Glomerular visceral epithelial cell (primary cell): ENCODE results near the gene GJD4.
A peak's percentile ranks its signal among the peaks of the same experiment; 100 is the strongest.

Source experiments
- DNase-seq: peaks from one replicate; pipeline ENCODE4 v3.0.0-alpha.2; 2016; ENCODE audit errors: extremely low spot score

GJD4 gene, protein sequence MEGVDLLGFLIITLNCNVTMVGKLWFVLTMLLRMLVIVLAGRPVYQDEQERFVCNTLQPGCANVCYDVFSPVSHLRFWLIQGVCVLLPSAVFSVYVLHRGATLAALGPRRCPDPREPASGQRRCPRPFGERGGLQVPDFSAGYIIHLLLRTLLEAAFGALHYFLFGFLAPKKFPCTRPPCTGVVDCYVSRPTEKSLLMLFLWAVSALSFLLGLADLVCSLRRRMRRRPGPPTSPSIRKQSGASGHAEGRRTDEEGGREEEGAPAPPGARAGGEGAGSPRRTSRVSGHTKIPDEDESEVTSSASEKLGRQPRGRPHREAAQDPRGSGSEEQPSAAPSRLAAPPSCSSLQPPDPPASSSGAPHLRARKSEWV

DNA sequence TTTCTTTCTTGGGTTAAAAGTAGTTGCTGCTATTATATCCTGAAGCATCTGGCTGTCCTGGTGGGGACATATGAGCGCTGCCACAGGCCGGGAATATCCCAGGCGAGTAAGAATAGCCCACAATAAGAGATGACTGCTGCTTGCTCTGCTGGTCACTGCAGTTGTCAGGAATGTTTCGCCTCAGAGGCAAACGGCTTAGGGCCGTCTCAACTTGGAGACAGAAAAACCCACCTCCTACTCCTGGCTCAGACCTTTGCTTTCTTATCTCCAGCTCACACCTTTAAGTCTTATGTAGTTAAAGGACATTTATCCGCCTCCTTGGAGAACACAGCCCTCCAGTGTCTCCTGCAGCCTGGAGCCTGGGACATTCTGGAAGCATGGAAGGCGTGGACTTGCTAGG lies at the start of gene GJD4:
TSS of gene GJD4 (plus strand) at position 151 of the 400 bp plus-strand sequence. CDS start at position 378, 227 bp downstream.
- no peak for DNase-seq

DNA sequence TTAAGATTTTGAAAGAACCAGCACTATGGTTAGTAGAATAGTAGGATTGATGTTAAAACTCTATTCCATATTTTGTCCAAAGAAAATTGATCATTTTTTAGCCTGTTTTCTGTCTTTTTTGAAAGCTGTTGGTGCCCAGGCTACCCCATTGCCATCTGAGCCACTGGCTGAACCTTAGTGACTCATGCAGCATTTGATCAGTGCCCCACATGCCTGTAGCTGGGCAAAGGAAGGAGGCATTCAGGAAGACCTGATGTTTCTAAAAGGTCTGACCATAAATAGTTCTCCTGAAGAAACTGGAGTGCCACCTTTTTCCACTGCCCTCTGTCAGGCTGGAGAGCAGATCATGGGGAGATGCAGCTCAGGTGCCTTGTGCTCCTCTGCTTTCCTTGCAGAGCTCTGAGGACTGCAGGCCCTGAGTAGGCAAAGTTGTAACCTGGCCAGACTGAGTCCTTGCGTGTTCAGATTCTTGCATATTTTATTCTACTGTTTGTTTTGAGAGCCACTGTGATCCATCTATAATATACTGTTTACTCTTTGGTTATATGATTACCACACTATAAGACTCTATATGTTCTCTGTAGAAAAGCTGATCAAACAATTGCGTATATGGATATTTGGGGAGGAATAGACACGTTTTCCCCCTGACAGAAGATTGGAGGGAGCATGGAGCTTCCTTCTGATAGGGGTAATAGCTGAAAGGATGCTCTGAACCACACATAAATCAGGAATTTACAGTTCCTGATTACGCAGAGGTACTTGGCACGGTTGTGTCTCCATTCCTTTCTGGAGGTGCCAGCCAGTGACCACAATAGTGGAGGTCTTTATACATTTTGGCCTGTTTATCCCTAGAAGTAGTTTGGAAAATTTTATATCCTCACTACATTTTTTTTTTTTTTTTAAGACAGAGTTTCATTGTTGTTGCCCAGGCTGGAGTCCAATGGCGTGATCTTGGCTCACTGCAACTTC lies 48.9 kb upstream of the GJD4 start:
- peak; percentile 30 for DNase-seq

DNA sequence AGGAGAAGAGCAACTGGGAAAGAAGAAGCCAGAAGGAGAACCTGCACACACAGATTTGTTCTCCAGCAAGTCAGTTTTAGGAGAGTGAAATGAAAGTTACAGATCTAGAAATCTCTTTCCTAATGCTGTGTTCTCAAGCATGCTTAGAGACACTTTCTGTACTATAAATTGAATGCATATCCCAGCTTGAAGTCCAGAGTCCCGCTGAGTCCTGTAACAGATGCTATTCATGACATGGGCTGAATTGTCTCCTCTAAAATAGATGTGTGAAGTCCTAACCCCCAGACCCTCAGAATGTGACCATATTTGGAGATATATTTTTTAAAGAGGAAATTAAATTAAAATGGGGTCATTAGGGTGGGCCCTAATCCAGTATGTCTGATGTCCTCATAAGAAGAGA lies 46.9 kb upstream of the GJD4 start:
- no peak for DNase-seq

DNA sequence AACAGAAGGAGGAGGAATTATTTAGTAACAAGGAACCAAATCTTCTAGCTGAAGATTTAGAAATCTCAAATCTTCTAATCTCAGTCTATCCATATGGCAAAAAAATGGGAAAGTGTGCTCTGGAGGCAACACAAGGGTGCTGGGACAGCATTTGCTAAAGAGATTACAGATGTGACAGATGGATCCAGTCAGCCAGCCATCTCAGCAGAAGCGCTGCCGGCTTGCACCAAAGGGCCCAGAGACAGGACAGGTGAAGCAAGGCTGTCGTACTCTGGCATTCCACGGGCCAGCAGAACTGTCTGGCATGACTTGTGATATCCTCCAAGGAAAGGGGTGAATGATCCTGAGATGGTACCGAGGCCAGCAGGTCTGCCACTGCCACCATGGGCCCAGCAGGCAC lies 45.7 kb upstream of the GJD4 start:
- DNase-seq = no peak

DNA sequence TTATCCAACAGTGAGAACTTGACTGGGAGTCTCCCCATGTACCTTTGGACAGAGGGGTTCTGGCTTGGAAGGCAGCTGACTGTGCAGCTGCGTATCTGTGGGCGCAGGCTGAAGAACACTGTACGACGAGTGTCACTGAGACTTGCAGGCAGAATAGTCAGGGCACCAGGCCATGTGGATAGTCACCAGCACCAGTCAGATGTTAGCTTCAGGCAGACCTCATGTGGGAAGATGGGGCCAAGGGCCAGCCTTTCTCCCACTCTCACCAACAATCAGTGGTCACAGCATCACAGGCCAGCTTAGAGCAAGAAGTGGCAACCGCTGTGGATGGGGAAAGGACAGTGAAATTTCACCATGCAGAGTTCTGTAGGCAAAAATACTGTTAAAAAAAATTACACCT lies 43.4 kb upstream of the GJD4 start:
- no peak for DNase-seq

DNA sequence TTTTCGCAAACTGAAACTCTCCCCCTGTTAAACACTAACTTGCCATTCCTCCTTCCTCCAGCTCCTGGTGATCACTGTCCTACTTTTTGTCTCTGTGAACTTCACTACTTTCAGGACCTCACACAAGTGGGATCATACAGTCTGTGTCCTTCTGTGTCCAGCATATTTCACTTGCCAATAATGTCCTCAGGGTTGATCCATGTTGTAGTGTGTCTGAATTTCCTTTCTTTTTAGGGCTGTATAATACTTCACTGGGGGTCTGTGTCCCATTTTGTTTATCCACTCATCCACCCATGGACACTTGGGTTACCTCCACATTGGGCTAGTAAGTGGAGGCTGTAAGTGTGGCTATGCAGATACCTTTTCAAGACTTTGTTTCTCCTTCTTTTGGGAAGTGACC lies 42.7 kb upstream of the GJD4 start:
- DNase-seq = no peak

DNA sequence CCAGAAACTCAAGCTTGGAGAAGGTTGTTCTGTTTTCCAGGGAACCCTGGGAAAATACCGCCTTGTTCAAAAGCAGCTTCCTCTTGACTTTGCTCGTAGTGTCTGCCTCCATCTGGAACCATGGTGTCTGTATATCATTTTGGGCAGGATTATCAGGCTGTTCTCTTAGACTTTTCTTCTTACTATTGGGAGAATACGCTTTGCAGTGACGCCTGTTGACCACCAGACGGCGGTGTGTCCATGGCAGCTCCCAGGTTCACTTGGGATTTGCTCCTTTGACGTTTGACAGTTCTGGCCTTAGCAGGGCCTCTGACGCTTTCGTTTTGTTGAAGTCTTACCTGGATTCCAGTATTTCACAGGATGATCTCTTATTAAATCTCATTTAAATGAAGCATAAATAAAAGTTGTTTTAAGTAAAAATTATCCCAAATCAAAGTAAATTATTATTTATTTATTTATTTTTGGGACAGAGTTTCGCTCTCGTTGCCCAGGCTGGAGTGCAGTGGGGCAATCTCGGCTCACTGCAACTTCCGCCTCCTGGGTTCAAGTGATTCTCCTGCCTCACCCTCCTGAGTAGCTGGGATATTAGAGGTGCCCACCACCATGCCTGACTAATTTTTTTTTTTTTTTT lies 41.8 kb upstream of the GJD4 start:
- DNase-seq = peak; percentile 76

DNA sequence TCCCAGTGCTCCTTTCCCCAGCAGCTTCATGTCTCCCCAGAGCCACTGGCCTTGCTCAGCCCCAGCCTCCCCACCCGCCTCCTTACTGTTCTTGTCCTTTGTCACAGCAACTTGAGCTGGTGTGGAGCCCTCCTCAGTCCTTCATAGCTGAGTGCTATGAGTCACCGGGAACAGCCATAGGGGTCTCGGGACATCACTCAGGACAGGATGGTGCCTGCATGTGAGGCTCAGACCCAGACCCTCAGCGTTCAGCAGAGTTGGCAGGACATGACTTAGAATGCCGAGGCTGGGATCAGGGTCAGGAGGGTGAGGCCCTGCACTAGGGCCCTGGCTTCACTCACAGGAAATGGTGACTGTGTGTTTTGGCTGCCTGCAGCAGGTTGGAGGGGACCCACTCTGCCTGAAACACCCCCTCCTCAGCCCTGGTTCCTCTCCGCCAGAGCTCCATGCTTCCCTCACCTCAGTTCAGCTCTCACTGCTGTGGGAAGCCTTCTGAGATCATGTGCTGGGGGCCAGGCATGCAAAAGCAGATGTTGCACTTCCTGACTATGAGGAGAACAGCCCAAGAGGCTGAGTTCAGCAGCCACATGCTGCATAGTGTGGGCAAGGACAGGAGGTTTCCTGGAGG lies 40.7 kb upstream of the GJD4 start:
- DNase-seq = no peak

DNA sequence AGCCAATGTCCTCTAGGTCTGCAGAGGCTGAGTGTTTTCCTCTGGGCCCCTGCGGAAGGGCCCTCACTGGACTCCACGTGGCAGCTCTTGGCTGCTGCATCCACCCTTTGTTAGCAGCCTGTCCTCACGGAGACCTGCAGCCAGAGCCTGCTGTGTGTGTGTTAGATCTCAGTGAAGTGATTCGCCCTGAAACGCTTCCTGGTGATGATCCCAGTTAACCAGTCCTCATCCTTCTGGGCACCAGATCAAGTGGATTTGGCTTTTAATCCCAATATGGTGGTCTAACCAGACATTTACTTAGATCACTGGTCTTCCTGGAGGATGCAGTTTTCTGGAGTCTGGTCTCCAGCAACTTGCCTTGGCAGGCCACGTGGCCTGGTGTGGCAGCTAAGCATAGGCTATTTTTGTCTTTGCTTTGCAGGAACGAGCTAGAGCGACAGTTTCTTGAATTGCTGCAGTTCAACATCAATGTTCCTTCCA lies 39.5 kb upstream of the GJD4 start:
- no peak for DNase-seq

DNA sequence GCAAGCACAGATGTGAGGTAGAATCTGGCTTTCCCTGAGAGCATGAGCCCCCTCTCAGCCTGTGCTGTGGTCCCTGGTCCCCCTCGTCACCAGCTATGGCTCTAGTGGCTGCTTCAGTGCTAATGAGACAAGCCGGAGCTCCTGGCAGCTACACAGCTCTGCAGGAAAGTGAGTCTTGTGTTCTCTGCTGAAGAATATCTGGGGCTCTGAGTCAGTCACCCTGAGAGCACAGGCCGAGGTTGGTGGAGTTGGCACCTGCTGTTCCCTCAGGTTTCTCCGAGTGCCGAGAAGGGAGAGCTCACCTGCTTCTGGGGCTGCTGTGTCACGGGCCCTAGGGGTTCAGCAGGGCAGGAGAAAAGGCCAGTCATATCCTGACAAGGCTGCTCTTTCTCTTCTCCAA lies 37.2 kb upstream of the GJD4 start:
- no peak for DNase-seq

DNA sequence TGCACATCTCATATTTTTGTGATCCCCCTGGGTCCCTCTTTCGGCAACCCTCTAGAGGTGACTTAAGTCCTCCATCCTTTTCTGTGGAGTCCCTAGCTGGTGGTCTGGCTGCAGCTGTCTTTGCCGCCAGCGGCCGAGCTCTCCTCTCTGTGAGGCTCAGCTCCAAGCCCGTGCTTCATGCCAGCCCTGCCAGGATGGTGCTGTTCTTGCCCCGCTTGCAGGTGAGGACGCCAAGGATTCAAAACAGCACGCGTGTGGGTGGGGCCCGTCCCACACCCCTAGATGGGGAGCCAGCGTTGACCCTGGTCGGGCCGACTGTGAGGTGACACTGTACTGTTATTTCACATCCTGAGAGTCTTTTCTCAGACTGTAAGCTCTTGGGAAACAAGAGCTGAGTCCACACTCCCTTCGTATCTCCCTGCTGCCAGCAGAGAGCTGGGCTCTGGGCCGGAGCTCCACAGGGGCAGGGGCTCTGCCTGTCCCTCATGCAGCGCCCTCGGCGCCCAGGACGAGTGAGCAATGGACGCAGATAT lies 36.6 kb upstream of the GJD4 start:
- no peak for DNase-seq

DNA sequence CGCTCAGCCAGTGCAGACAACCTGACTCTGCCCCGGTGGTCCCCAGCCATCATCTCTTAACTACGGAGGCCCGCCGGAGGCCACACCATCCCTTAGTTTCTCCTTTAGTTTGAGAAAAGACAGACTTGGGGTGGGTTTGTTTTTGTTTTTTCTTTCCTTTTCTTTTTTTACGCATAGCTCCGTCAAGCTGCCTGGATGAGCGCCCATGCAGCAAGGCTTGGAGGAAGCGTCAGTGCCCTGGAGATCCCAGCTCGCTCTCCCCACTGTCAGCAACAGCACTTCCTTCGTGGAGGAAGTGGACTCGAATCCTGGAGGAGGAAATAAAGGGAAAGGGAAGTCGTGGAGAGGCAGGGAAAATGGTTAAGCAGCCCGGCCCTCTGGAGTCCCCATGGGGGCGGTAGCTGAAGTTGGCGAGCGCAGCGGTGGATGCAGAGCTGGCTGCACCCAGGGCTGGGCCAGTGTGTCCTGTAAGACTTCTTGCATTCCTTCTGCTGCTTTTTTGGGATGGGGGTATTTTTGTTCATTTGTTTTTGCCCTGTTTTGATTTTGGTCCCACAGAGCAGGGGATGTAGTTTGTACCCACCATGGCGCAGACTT lies 35.9 kb upstream of the GJD4 start:
- peak; percentile 33 for DNase-seq

DNA sequence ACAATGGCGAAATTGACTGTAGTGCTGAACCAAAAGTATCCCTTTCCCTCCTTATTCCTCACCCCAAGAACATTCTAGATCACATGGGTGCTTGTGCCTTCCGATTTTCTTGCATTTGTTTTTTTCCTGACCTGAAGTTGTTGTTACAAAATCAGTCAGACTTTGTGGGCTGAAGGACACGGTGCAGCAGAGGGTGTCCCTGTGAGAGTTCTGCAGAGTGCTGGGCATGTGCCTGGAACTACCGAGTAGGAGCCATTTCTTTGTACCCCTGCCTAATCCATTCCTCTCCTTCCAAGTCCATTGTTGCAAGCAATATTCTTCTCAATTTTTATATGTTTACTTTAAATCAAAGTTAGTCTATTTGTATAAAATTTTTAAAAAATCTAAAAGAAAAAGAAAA lies 35.3 kb upstream of the GJD4 start:
- no peak for DNase-seq

DNA sequence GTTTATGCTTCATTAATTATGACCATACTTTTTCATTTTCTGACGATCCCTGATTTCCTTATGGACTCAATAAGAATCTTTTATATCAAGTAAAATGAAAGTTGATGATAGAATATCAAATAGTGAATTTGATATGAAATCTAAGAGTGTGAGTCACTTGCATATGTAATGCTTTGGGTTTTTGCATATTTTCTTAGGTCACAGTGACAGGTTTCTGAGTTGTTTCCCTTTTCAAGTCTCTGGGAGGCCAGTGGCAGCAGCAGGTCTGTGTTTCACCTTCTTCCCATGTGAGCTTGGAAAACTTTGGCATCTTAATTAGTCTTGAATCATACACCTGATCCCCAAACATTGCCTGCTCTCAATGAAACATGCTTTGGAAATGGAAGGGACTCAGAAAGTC lies 34.7 kb upstream of the GJD4 start:
- DNase-seq = no peak

DNA sequence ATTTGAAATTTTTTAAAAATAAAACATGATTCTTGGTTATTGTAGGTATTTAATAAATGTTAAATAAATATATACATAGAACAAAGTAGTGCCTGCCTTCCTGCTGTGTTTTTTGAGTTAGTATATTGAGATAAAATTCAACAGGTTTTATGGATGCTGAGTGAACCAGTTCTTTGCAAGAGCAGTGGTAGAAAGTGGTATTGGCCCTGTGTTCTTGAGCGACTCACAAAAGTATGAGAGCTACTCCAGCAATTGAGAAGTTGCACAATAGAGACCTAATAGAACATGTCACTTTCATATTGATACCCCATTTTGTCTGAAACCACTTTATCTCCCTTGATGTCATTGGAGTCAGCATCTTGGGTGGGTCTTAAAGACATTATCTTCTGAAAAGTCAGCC lies 32.6 kb upstream of the GJD4 start:
- DNase-seq = no peak

DNA sequence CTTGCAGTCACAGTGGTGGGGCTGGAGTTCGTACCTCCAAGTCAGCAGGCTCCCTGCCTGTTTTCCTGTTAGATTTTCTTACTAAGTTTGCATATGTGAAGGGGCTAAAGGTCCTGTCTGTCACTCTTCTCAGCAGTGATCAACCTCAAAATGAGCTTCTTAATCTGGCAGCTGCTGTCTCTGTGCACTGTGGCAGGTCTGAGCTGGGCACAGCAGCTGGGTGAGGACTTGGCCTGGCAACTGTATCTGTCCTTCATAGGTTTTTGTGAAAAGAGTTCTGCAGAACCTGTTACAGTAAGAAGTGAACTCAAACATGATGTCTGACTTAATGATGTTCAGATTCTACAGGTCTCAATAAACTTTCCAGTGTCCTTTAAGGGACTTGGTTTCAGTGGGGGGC lies 31.3 kb upstream of the GJD4 start:
- DNase-seq = no peak

DNA sequence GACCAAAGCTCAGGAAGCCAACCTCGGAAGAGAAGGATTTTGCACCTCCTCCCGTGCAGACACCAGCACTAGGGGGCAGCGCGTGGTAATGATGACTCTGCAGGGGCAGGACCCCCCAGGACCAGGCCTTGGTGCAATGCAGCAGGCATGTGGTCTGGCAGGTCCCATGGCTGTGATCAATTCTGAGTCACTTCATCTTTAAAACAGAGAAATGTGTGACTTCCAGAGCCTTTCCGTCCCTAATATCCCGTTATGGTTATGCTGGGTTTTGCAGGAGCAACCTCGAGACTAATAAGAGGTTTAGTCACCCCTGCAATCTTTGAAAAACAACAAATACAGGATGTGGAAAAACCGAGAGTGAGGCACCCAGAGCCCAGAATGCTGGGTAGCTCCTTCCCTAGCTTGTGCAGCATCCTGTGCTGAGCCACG lies 30.2 kb upstream of the GJD4 start:
- DNase-seq = peak; percentile 88

DNA sequence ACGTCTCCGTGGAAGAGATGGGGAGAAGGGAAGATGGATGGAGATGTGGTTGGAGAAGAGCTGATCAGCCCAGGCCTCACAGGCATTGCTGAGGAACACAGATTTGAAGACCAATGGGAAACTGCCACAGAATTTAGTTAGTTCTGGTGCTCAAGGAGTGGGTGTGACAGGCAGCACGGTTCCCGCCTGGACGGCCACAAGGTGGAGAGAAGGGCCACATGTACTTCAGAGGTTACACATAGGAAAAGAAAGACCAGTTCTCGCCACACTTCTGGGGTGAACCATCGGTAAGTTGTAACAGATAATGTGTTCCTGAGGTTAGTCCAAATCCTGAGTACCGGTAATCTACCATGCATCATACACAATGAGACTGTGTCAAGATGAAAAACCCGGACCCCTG lies 29.5 kb upstream of the GJD4 start:
- no peak for DNase-seq

DNA sequence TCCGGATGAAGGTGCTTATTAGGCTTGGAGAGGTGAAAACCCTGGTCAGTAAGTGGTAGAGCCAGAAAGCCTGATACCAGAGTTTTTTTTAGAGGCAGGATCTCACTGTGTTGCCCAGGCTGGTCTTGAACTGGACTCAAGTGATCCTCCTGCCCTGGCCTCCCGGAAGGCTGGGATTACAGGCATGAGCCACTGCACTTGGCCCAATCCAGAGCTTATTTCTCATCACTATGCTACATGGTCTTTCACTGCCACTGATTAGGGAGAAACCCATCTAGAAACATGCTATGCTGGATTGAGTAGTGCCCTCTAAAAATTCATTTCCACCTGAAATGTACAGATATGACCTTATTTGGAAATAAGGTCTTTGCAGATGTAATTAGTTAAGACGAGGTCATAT lies 28.4 kb upstream of the GJD4 start:
- DNase-seq = no peak

DNA sequence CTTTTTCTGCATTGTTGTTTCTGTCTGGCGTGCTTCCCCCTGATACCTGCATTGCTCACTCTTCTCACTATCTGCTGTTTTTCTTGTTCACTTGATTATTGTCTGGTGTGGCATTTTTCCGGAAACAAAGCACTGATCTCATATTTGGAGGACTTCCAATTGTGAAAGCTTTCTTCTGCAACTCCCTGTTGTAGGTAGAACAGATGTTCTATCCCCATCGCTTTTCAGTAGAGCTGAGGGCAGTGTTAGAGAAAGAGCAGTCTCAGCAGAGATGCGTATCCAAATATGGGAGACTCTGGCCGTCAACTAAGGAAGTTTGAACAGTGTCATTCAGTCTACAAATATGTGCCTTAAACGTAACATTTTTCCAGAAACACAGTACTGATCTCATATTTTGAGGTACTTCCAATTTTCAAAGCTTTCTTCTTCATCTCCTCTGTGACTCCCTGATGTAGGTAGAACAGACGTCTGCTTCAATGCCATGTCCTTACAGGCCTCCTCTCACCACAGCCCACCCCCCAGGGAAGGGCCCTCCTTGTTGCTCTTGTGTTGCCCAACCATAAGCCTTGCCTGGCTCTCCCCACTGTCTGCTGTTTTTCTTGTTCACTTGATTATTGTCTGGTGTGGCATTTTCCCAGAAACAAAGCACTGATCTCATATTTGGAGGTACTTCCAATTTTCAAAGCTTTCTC lies 27.1 kb upstream of the GJD4 start:
- no peak for DNase-seq

DNA sequence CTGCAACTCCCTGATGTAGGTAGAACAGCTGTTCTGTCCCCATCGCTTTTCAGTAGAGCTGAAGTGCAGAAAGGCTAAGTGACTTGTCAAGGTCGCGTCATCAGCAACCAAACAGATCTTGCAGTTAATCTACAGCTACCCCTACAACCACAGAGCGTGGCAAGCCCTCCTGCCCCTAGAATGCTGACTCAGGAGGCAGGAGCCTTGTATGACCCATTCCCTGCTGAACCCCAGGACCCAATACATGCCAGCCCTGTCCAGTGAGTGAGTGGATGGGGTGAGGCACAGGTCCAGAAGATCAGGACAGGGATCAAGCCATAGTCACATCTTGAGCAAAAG lies 26.6 kb upstream of the GJD4 start:
- DNase-seq = peak; percentile 21
